ENCODE measurements around the gene GPX3. TPM values are rescaled to one million over a fixed set of nuclear protein-coding genes. Genes with fewer than 3 reads are reported as not detected.

GPX3 gene
- total RNA-seq, 2 experiments from 2014 or later: not detected

DNA sequence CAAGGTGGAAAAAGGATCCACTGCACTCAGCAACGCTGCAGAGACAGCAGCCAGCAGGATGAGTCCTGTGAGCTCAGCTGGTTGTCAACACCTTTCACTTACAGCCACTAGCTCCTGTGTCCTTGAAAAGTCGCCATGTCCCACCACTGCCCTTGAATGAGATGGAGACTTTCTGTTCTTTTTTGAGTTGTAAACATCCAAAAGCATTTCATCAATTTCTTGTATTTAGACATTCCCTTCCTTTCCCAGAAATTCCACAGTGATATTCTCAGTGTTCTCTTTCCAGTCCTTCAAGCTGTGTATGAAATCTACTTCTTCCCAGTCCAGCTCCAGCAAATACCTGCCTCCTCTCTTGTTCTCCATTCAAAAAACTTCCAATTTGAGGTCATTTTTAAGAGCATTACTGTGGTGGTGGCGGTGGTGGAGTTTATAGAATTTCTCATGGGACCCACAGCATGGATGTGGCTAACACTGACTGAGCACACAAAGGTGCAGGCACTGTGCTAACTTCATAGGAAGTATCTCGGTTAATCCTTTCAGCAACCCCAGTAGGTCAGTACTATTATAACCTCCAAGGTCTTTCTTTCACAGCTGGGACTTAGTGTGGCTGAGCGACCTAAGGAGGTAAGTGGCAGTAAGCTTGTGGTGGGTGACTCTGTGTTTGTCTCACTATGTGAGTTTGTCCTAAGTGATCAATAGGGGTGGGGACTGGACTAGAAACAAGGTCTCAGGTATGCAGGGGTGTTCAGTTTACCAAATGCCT is 15.0 kb upstream of the GPX3 start:
- Mint-ChIP-seq H3K27ac (no peak overlapping the region), H3K9me3 (no peaks in the 10 kb centered on the region), H3K4me1 (no peaks in the 10 kb centered on the region), H3K27me3 (no peaks in the 10 kb centered on the region), H3K4me3 (no peak overlapping the region), H3K36me3 (no peaks in the 10 kb centered on the region)
- ATAC-seq (ENCODE audit: low read depth) (no peak), DNase-seq (no peak)
- POLR2A ChIA-PET: no interaction called here

DNA sequence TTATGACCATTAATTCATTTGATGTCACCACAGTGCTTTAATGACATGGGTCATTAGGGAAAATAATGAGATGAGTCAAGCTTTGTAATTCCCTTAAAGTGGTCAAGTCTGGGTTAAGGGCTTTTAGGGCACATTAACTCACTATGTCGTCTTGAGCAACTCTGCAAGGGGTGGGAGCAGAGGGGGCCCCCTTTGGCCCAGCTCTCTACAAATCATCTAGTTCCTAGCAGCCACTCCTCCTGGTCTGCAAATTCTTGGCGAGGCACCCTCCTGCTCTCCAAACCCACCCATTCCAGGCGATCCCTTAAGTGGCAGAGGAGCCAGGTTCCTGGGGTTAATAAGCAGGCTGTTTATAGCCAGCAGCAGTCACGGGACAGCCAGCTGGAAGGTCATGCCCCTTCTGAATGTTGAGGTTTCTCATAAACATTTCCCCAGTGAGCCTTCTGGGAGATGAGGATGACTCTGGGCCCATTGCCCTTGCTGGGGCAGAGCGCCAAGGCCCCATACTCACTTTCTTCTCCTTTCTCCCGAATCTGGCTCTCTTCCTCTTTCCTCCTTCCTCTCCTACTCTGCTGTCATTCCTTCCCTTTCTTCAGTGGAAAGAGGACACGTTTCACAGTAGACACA is 14.3 kb upstream of the GPX3 start:
- Mint-ChIP-seq H3K27ac (no peak overlapping the region), H3K9me3 (no peaks in the 10 kb centered on the region), H3K27me3 (no peaks in the 10 kb centered on the region), H3K36me3 (no peaks in the 10 kb centered on the region), H3K4me3 (no peak overlapping the region), H3K4me1 (no peaks in the 10 kb centered on the region)
- DNase-seq (no peak), ATAC-seq (ENCODE audit: low read depth) (no peak)
- POLR2A ChIA-PET: no interaction called here

DNA sequence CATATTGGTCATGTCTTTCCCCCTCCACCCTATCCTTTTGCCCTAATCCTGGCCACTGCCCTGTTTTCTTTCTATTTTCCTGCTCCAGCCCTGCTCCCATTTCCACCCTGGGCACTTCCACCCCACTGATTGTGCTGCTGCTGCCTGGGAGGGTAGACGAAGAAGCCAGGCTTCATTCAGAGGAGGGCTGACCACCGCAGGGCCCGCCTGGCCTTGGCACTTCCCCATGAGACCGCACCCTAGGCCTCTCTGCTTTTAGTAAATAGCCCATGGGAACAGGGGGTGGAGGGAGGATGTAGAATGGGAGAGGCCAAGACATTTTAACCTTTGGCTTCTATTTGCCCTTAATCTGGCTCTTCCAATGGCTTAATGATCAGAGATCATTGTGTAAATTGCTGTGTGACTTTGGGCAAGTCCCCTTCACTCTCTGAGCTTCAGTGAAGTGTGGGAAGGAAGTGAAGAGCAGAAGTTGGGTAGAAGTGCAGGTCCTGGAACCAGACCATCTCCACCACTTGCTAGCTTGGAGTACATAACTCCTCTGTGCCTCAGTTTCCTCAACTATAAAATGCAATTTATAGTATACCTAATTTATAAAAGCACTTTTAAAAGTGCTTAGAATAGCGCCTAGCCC is 13.6 kb upstream of the GPX3 start:
- POLR2A ChIA-PET: no interaction called here
- ATAC-seq (ENCODE audit: low read depth) (no peak), DNase-seq (no peak)
- Mint-ChIP-seq H3K4me1 (no peaks in the 10 kb centered on the region), H3K27me3 (no peaks in the 10 kb centered on the region), H3K9me3 (no peaks in the 10 kb centered on the region), H3K27ac (no peak overlapping the region), H3K4me3 (no peak overlapping the region), H3K36me3 (no peaks in the 10 kb centered on the region)

DNA sequence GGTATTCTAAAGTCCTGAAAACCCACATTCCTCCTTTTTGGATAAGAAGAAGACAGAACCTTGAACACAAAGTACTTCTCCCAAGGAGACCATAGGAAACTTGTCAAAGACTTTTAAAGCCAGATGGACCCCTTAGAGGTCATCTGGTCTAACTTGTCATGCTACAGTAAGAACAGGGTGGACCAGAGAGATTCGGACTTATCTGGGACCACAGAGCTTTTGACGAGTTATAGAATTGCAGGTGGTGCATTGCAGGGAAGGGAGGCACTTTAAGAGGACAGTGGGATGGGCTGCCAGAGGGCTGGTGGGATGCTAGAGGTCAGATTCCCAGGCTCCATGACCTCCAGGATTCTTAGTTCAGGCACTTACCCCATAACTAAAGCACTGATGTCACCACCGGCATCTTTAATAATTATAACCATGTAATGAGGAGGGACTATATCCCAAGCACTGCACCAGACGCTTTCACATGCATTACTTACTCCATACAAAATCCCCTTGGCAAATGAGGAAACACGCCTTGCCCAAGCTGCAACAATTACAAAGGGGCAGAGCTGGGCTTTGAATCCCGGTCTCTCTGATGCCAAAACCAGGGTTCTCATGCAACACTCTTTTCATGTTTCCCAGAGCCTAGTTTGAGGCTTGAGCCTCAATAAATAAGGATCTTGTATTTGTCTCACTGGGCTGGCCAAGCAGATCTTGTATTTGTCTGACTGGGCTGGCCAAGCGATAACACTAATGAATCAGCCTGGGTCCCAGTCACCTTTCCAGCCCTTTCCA is 12.8 kb upstream of the GPX3 start:
- ATAC-seq (ENCODE audit: low read depth): no peak
- Mint-ChIP-seq H3K9me3 (no peaks in the 10 kb centered on the region), H3K27ac (no peak overlapping the region), H3K36me3 (no peaks in the 10 kb centered on the region), H3K4me3 (no peak overlapping the region), H3K27me3 (no peaks in the 10 kb centered on the region), H3K4me1 (no peaks in the 10 kb centered on the region)
- DNase-seq: no peak
- POLR2A ChIA-PET: no interaction called here

DNA sequence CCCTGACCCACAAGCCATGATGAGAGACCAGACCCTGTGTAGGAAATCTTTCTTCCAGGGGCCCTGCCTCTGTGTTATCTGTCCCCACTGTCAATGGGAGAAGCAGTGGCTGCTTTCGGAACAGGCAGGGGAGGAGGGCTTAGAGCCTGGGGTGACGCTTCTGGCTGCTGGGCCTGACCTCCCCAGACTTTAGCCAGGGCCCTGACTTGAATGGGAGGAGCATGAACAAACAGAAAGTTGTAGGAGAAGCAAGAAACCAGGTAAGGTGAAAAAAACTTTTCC is 12.2 kb upstream of the GPX3 start:
- H3K27me3 Mint-ChIP-seq: no peaks in the 10 kb centered on the region

DNA sequence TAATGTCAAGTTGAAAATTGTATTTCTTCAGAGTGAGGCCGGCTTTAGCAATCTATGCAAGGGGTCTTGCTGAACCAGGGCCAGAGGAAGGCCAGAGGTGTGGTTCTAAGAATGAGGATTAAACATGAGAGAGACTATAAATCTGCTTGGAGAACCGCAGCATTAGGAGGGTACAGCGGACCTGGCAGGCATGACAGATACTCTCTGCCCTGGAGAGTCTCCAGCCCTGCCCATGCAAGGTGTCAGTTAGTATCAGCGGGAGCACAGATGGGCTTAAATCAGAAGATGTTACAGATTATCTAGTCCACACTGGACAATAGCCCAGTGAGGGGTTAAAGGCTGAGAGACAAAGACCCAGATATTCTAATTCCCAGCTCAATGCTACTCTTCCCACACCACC is 11.5 kb upstream of the GPX3 start:
- Mint-ChIP-seq H3K9me3 (no peaks in the 10 kb centered on the region), H3K4me3 (no peak overlapping the region), H3K27ac (no peak overlapping the region), H3K27me3 (no peaks in the 10 kb centered on the region), H3K36me3 (no peaks in the 10 kb centered on the region), H3K4me1 (no peaks in the 10 kb centered on the region)
- no peak for ATAC-seq (ENCODE audit: low read depth)
- no peak for DNase-seq
- POLR2A ChIA-PET: no interaction called here

More for the DNA sequence above, 12.2 kb upstream of the GPX3 start:
- H3K4me3 Mint-ChIP-seq: no peak overlapping the region
- POLR2A ChIA-PET: no interaction called here
- H3K27ac Mint-ChIP-seq: no peak overlapping the region
- no peaks in the 10 kb centered on the region for H3K9me3 Mint-ChIP-seq
- ATAC-seq (ENCODE audit: low read depth) (no peak), DNase-seq (no peak)
- no peaks in the 10 kb centered on the region for H3K36me3 Mint-ChIP-seq
- no peaks in the 10 kb centered on the region for H3K4me1 Mint-ChIP-seq

DNA sequence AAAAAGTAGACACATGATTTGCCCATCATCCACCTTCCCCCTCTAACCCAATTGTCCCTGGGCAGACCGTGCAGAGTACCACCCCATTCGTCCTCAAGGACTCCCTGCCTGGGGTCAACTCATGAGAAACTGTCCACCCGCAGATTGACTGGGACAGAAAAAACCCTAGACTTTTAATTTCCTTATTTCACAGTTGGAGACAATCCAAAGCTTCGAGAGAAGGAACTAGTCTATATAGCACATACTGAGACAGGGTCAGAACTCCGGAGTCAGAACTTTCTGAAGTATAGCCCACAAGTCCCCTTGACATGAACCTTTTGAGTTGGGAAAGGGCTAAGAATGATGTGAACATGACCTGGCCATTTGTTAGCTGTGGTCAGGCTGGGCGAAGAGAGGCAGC is 7.5 kb upstream of the GPX3 start:
- no peaks in the 10 kb centered on the region for H3K36me3 Mint-ChIP-seq
- DNase-seq: no peak
- no peak overlapping the region for H3K27ac Mint-ChIP-seq
- no peaks in the 10 kb centered on the region for H3K9me3 Mint-ChIP-seq
- no peak for ATAC-seq (ENCODE audit: low read depth)
- no peak overlapping the region for H3K4me3 Mint-ChIP-seq
- H3K27me3 Mint-ChIP-seq: peaks cover 4% of the 10 kb centered on the region
- no peaks in the 10 kb centered on the region for H3K4me1 Mint-ChIP-seq
- POLR2A ChIA-PET: no interaction called here

DNA sequence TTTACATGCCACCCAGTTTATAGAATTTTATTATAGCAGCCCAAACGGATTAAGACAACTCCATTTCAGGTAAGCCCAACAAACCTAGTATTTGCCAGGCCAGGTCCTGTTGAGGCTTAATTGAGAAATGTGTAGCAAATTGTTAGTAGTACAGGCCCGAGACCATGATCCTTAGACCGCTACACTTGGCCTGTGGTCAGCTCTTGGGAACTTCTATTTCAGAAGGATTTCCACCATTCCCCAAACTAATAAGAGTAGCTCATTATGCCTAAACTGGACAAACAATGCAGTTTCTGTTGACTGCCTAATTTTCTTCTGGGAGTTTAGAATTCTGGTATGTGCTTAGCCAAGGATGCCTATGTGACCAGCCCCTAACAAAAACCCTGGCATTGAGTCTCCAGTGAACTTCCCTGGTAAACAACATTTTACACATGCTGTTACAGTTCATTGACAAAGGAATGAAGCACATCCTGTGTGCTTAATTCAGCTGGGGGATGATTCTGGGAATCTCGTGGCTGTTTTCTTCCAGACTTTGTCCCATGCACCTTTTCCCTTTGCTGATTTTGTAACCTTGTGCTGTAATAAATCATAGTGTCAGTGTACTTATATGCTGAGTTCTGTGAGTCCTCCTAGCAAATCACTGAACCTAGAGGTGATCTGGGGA is 5.6 kb upstream of the GPX3 start:
- POLR2A ChIA-PET: no interaction called here
- no peak for ATAC-seq (ENCODE audit: low read depth)
- H3K9me3 Mint-ChIP-seq: no peaks in the 10 kb centered on the region

DNA sequence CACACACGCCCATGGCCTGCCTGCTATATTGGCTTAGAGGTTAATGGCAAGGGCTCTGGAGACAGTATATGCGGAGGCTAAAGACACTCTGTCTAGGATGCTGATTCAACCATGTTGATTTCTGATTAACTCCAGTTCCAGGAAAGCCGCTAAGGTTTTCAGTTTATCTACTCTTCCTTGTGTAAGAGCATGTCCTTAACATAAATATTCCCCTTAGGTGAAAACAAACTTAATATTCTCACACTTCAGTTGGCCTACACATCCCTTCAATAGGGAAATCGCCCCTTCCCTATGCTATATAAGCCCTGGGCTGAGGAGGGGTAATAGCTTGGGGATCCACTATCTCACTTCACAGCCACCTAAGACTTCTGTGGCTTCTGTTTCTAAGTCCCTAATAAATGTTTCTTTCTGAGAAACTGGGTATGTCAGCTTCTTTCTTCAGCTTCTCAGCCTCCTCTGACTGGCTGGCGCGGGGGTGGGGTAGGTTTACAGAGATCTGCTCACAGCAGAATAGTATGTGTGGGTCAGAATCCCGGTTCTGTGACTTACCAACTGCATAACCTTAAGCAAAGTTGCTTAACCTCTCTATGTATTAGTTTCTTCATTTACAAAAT is 4.3 kb upstream of the GPX3 start:
- ATAC-seq (ENCODE audit: low read depth) (no peak), DNase-seq (no peak)
- Mint-ChIP-seq H3K27ac (no peak overlapping the region), H3K4me1 (peaks cover 12% of the 10 kb centered on the region), H3K9me3 (no peaks in the 10 kb centered on the region), H3K27me3 (peaks cover 15% of the 10 kb centered on the region), H3K4me3 (no peak overlapping the region), H3K36me3 (peaks cover 3% of the 10 kb centered on the region)
- POLR2A ChIA-PET: no interaction called here

More for the DNA sequence above, 5.6 kb upstream of the GPX3 start:
- Mint-ChIP-seq H3K4me1 (peaks cover 7% of the 10 kb centered on the region), H3K4me3 (no peak overlapping the region), H3K27ac (no peak overlapping the region), H3K27me3 (peaks cover 6% of the 10 kb centered on the region), H3K36me3 (peaks cover 3% of the 10 kb centered on the region)
- DNase-seq: no peak

DNA sequence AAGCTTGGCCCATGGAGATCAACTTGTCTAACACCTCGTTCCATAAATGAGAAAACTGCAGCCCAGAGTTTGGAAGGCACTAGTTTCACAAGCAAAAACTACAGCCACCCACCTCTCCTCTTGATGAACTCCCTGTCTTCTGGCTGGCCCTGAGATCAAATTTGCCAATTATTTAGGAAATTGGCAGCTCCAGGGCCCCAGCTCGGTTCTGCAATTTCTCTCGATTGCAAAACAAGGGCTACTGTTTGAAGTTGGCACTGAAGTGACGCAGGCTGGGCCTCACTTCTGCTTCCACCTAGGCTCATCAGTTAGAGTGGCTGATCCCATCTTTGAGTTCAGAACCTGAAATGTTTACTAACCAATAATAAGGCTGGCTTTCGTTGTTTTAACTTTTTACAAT is 3.7 kb upstream of the GPX3 start:
- POLR2A ChIA-PET: no interaction called here
- Mint-ChIP-seq H3K4me3 (no peak overlapping the region), H3K27ac (no peak overlapping the region), H3K27me3 (peaks cover 17% of the 10 kb centered on the region), H3K36me3 (peaks cover 3% of the 10 kb centered on the region), H3K4me1 (peaks cover 13% of the 10 kb centered on the region), H3K9me3 (no peaks in the 10 kb centered on the region)
- no peak for DNase-seq
- no peak for ATAC-seq (ENCODE audit: low read depth)

DNA sequence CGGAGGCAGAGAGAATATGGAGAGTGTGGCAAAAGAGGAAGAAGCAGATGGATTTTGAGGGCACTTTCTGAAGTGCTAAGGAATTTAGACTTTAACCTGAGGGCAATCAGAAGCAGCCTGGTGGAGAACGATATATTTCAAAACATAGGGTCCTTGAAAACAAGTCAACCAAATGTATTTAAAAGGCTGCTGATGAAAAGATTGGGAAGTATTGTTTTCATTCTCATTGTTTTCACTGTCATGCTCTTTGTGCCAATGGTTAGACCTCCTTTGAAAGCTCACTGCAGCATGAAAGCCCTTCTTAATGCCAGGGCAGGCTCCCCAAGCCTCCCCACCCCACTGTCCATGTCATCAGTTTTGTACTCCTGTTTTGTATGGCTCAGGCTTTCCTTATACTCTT is 2.5 kb upstream of the GPX3 start:
- no peak for DNase-seq
- H3K9me3 Mint-ChIP-seq: no peaks in the 10 kb centered on the region
- no peak overlapping the region for H3K27ac Mint-ChIP-seq
- H3K27me3 Mint-ChIP-seq: peaks cover 17% of the 10 kb centered on the region
- H3K4me3 Mint-ChIP-seq: no peak overlapping the region
- POLR2A ChIA-PET: no interaction called here
- no peak for ATAC-seq (ENCODE audit: low read depth)
- H3K36me3 Mint-ChIP-seq: peaks cover 11% of the 10 kb centered on the region
- H3K4me1 Mint-ChIP-seq: peaks cover 13% of the 10 kb centered on the region

DNA sequence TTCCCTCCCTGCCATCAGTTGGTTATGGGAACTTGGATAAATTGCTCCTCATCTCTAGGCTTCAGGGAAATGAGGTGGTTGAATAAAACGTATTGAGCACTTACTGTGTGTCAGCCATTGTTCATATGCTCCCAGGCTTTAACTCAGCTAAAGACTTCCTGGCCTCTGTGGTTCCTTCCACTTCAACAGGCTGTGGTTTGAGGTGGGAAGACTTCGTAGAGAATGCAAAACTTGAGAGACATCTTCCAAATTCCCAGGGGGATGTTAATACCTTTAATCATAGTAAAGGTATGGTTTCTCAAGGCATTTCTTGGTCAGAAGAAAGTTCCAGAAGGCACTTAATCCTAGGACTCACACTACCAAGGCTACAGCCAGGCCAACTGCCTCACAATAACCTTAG is 1.5 kb upstream of the GPX3 start:
- no peak overlapping the region for H3K4me3 Mint-ChIP-seq
- H3K9me3 Mint-ChIP-seq: no peaks in the 10 kb centered on the region
- H3K27ac Mint-ChIP-seq: no peak overlapping the region
- no peak for DNase-seq
- H3K36me3 Mint-ChIP-seq: peaks cover 14% of the 10 kb centered on the region
- POLR2A ChIA-PET: interaction anchor here (0.6 kb wide), 1 partner anchor 318 kb away, joined by 3 read pairs; the partner anchor contains the start of gene RBM22
- peaks cover 13% of the 10 kb centered on the region for H3K4me1 Mint-ChIP-seq
- no peak for ATAC-seq (ENCODE audit: low read depth)
- H3K27me3 Mint-ChIP-seq: peaks cover 17% of the 10 kb centered on the region

DNA sequence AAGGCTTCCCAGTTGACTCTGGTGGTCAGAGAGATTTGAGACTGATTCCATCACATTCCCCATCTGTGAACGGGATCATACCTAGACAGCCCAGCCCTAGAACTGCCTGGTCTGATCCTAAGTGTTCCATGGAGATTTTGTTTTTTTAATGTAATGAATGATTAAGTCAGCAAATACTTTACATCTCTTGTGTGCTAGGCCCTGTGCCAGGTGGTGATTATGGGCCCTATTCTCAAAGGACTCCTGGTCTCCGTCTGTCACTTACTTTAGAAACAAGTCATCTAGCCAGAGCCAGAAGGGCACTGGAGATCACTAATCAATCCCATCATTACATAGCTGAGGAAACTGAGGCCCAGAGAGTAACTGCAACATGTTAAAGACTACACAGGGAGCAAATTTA is 1.1 kb upstream of the GPX3 start:
- no peak for DNase-seq
- peaks cover 14% of the 10 kb centered on the region for H3K36me3 Mint-ChIP-seq
- H3K27ac Mint-ChIP-seq: no peak overlapping the region
- H3K9me3 Mint-ChIP-seq: no peaks in the 10 kb centered on the region
- H3K4me1 Mint-ChIP-seq: peaks cover 13% of the 10 kb centered on the region
- H3K27me3 Mint-ChIP-seq: peaks cover 17% of the 10 kb centered on the region
- POLR2A ChIA-PET: no interaction called here
- H3K4me3 Mint-ChIP-seq: no peak overlapping the region
- ATAC-seq (ENCODE audit: low read depth): no peak
